OCI-M2 (cell line): ENCODE measurements around the gene PXDN.

Source experiments
- DNase-seq: peaks from one replicate; lab custom pipeline; 2025; ENCODE audit not compliant: unreplicated experiment; lab: John Stamatoyannopoulos, UW

PXDN gene

GRCh38 chr2:1585635-1586034 is 158.7 kb downstream of the PXDN start:
- DNase-seq: no peak

GRCh38 chr2:1584691-1585485 is 159.4 kb downstream of the PXDN start:
- no peak for DNase-seq

DNA sequence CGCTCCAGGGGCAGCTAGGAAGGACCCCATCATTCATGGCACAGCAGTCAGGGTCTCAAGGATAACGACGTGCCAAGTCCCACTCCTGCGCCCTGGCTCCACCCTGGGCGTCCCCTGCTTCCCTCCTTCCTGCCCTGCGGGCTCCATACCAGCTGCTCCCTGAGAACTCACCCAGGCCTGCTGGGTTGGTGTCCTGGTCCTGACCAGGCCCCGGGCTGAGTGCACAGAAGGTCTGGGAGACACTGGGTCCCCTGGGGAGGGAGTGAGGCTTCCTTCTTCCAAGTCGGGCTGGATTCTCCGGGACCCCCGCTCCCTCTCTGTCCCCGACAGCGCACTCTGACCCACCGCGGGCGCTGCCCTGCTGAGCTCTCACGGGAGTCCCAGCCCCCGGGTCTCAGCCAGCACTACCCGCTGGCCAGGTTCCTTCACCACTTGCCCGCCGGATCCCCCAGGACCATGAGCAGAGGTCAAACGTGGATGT is 160.2 kb downstream of the PXDN start:
- DNase-seq: no peak

DNA sequence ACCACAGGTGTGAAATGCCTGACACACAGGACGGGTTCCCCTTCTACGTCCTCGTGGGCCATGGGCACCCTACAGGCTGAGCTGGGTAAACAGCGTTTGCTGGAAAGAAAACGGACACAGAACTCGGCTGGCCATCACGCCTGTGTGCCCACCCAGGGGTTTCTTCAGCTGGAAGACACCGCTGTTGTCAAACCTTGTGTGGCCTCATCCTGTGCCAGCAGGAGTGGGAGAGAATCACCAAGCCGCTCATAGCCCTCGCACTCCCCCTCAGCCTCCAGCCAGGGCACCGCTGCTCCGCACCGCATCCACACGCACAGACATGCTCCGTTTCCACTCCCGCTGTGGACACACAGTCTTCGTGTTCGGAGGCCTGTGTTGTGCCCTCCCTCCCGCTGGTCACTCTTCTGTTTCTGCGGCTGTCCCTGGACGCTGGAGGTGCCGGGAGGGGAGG is 161.4 kb downstream of the PXDN start:
- DNase-seq: no peak

DNA sequence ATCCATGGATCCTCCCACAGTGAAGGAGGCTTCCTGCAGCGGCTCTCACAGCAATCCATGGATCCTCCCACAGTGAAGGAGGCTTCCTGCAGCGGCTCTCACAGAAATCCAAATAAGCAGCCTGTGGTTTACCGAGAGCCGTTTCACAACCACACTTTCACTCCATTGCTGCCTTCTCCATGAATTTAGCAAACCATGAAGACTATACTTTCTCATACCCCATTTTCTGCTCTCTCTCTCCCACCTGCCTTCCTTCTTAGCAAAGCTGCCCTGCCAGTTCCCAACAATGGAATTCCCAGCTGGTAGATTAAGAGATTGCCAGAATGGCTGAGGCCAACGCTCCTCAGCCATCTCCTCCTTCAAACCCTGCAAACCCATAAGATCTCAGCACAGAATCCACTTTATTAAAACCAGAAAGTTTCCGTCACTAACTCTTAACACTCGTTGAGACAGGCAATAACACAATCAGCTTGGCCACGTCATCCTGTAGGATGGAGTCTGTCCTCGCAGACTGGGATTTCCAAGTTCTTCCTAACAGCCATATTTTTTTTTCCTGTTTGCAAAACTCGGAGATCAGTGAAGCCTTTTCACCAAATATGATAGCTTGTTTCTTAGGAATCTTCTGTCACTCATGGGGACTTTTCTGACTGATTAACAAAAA is 162.2 kb downstream of the PXDN start:
- no peak for DNase-seq
